Keratinocyte (primary cell): Measurements from ENCODE around the gene PAM16. TPM values are rescaled to one million over a fixed set of nuclear protein-coding genes. Genes with fewer than 3 reads are reported as not detected.

Experiments used
- DNase-seq: peaks from one replicate; pipeline ENCODE4 v3.0.0-alpha.2; 2011; ENCODE audit warnings: low read depth, missing footprints, low spot score
- FAIRE-seq: peaks from 2 replicates; lab custom pipeline; 2011; peaks lifted over from hg19 to GRCh38; lab: Jason Lieb, UNC
- H2AFZ ChIP-seq: 2 replicates; pipeline ENCODE4 v1.6.0; 2012; ENCODE audit warnings: low read length, control low read depth, inconsistent platforms; ENCODE audit not compliant: control insufficient read depth
- H3K27ac ChIP-seq: 2 replicates; pipeline ENCODE4 v1.5.1; 2011; ENCODE audit warnings: low read length; ENCODE audit not compliant: control insufficient read depth, insufficient read depth
- H3K27me3 ChIP-seq: 3 replicates; pipeline ENCODE4 v1.6.0; 2011; ENCODE audit warnings: low read length; ENCODE audit not compliant: control insufficient read depth, insufficient read depth; ENCODE audit errors: extremely low read depth
- H3K36me3 ChIP-seq, 2 experiments: 2 replicates in 1 of 2; 3 replicates in 1 of 2; pipeline ENCODE4 v1.5.1; 2011; ENCODE audit warnings: low read length in 2 of 2, mild to moderate bottlenecking in 1 of 2; ENCODE audit not compliant: control insufficient read depth in 2 of 2, insufficient read depth in 2 of 2; ENCODE audit errors: extremely low read depth in 1 of 2
- H3K4me1 ChIP-seq: 3 replicates; pipeline ENCODE4 v1.5.1; 2011; ENCODE audit warnings: low read length; ENCODE audit not compliant: control insufficient read depth, insufficient read depth; ENCODE audit errors: extremely low read depth
- H3K4me2 ChIP-seq: 3 replicates; pipeline ENCODE4 v1.6.0; 2011; ENCODE audit warnings: low read depth, low read length; ENCODE audit not compliant: control insufficient read depth, insufficient read depth; ENCODE audit errors: extremely low read depth
- H3K4me3 ChIP-seq, 3 experiments: fragments of 200-600 bp in 1 of 3; sonication (generic) in 1 of 3; 2 replicates in 2 of 3; 3 replicates in 1 of 3; pipeline ENCODE4 v1.5.1; 2011 to 2016; ENCODE audit warnings: low read length in 3 of 3, mild to moderate bottlenecking in 3 of 3, control low read depth in 2 of 3, inconsistent platforms in 1 of 3, low read depth in 1 of 3, mixed read lengths in 1 of 3, mixed run types in 1 of 3, moderate library complexity in 1 of 3; ENCODE audit not compliant: control insufficient read depth in 2 of 3, insufficient read depth in 2 of 3; ENCODE audit errors: extremely low read depth in 1 of 3
- H3K79me2 ChIP-seq: 2 replicates; pipeline ENCODE4 v1.6.0; 2012; ENCODE audit warnings: low read length; ENCODE audit not compliant: control insufficient read depth, insufficient read depth
- H3K9ac ChIP-seq: 3 replicates; pipeline ENCODE4 v1.6.0; 2011; ENCODE audit warnings: low read length; ENCODE audit not compliant: control insufficient read depth, insufficient read depth; ENCODE audit errors: extremely low read depth
- H3K9me1 ChIP-seq: 3 replicates; pipeline ENCODE4 v1.6.0; 2011; ENCODE audit warnings: low read length; ENCODE audit not compliant: control insufficient read depth, insufficient read depth; ENCODE audit errors: extremely low read depth
- H3K9me3 ChIP-seq: 2 replicates; pipeline ENCODE4 v1.5.1; 2012; ENCODE audit warnings: low read depth, low read length; ENCODE audit not compliant: control insufficient read depth
- H4K20me1 ChIP-seq: 3 replicates; pipeline ENCODE4 v1.6.0; 2011; ENCODE audit warnings: low read length; ENCODE audit not compliant: control insufficient read depth, insufficient read depth; ENCODE audit errors: extremely low read depth
- EZH2 ChIP-seq: IDR thresholded peaks from one replicate; pipeline ENCODE4 v1.6.1; 2012; ENCODE audit warnings: inconsistent platforms, mild to moderate bottlenecking, low read length, moderate library complexity
- dilution Hi-C: fragments of 300-500 bp; cut with MboI; formaldehyde crosslinking; loops from one replicate; pipeline ENCODE4 v1.7.0; 2020; ENCODE audit warnings: low sequenced_read_pairs; ENCODE audit not compliant: extremely low pct_ligation_motif_present
- polyA plus RNA-seq, 5 experiments: library from polyadenylated mRNA; depleted of rRNA in 3 of 5; stranded (reverse) in 3 of 5; stranded (forward) in 1 of 5; unstranded in 1 of 5; fragments of >200 nt; gene quantifications; 1 replicate in 1 of 5; 2 replicates in 3 of 5; 3 replicates in 1 of 5; pipeline versions ENCODE4 v1.2.1 to v1.2.3, GENCODE V29; 2011 to 2012; ENCODE audit warnings: missing spikeins in 2 of 5, low read depth in 1 of 5, low replicate concordance in 1 of 5
- TF ChIP-seq, protein P1 (sequence below), 3 experiments: IDR thresholded peaks in 1 of 3; conservative IDR thresholded peaks in 1 of 3; optimal IDR thresholded peaks in 1 of 3; 2 replicates in 2 of 3; 3 replicates in 1 of 3; pipeline versions ENCODE3 to v1.5.1; 2011; ENCODE audit warnings: low read length in 3 of 3, mild to moderate bottlenecking in 3 of 3, moderate library complexity in 2 of 3, control low read depth in 1 of 3, inconsistent platforms in 1 of 3; ENCODE audit not compliant: insufficient read depth in 2 of 3; ENCODE audit errors: extremely low read depth in 1 of 3

Gene PAM16
- polyA plus RNA-seq, 1 donor (not counting 4 experiments of a cell fraction or from before 2014, with no cell fraction given), result 32.7 TPM

DNA sequence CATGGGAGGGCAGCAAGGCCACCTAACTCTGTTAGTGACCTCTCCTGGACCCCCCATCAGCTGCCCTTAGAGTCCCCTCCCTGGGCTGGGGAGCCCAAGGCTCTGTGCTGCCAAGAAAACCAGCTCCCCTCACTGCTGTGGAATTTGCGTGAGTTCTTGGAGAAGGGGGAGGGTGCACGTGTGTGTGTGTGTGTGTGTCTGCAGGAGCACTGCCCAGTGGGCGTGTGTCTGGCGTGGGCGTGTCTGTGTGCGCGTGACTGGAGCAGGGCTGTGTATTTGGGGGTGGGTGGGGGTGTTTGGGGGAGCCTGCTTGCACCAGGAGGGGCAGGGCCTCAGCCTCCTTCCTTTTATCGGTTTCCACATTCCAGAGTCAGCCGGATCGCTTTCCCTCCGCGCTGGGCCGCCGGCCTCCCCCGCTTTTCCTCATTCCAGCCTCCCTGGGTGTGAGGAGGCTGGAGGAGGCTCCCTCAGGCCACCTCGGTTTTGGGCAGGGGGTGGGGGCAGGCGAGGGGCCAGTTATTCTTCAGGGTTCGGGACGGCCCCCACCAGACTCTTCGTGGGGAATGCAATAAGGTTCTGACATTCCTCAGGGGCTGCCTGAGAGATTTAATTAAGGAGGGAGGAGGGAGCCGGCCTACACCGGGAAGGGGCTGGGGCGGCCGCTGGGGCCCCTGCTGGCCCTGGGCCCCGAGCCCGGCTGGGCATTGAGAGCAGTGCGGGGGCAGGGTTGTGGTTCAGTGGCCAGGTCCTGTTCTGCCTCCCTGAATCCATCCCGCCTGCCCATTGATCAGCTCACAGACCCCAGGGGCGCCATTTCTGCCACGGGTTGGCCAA, 23.0 kb upstream of the PAM16 start:
- Histone ChIP-seq H3K27me3 (no peaks in the 10 kb centered on the region), H3K36me3 (no peaks in the 10 kb centered on the region), H3K9me3 (no peaks in the 10 kb centered on the region), H3K79me2 (no peaks in the 10 kb centered on the region), H3K4me3 (no peak overlapping the region), H3K27ac (peak overlapping the region; percentile 2), H3K4me1 (peaks cover 32% of the 10 kb centered on the region), H2AFZ (no peak overlapping the region), H3K9ac (peak overlapping the region; percentile 60), H3K9me1 (peaks cover 3% of the 10 kb centered on the region), H3K4me2 (peak overlapping the region; percentile 54), H4K20me1 (peaks cover 3% of the 10 kb centered on the region)
- TF ChIP-seq, protein P1, sequence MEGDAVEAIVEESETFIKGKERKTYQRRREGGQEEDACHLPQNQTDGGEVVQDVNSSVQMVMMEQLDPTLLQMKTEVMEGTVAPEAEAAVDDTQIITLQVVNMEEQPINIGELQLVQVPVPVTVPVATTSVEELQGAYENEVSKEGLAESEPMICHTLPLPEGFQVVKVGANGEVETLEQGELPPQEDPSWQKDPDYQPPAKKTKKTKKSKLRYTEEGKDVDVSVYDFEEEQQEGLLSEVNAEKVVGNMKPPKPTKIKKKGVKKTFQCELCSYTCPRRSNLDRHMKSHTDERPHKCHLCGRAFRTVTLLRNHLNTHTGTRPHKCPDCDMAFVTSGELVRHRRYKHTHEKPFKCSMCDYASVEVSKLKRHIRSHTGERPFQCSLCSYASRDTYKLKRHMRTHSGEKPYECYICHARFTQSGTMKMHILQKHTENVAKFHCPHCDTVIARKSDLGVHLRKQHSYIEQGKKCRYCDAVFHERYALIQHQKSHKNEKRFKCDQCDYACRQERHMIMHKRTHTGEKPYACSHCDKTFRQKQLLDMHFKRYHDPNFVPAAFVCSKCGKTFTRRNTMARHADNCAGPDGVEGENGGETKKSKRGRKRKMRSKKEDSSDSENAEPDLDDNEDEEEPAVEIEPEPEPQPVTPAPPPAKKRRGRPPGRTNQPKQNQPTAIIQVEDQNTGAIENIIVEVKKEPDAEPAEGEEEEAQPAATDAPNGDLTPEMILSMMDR (optimal IDR thresholded peaks at IDR 0.05 in 1 of 3, IDR thresholded peaks at IDR 0.05 in 1 of 3, conservative IDR thresholded peaks at IDR 0.05 in 1 of 3; ENCODE audit: extremely low read depth in 1 of 3, insufficient read depth in 2 of 3, low read length in 3 of 3), result no peak
- TF ChIP-seq EZH2, result no peak
- dilution Hi-C loops, result no loop called here
- FAIRE-seq (peak; percentile 26), DNase-seq (no peak)

DNA sequence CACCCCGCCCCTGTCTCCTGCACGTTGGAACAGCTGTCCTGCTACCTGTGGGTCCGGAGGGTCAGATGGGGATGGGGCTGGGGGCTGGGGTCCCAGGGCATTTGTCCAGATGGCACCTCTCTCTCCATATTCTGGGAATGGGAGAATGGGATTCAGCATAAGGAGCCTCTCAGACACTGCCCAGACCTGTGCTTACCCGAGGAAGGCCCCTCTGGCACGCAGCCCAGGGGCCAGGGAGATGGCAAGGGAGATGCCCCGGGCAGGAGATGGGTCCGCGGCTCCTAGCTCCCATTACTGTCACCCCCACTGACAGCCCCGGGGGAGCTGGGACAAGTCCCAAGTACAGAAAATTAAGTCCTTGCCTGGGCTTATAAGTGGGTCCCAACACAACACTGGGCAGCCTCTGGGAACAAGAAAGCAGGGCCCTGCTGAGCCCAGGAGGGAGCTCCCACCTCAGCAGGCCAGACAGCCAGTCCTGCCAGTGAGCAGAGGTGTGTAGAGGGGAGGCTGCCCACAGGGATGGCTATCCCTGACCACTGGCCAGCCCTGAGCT, 22.3 kb upstream of the PAM16 start:
- FAIRE-seq (no peak), DNase-seq (no peak)
- Histone ChIP-seq H3K4me1 (peaks cover 37% of the 10 kb centered on the region), H4K20me1 (peaks cover 3% of the 10 kb centered on the region), H3K27me3 (no peaks in the 10 kb centered on the region), H3K27ac (peak overlapping the region; percentile 2), H3K9me1 (peaks cover 3% of the 10 kb centered on the region), H3K36me3 (no peaks in the 10 kb centered on the region), H3K9ac (peak overlapping the region; percentile 60), H3K4me2 (peak overlapping the region; percentile 80), H3K4me3 (no peak overlapping the region), H3K9me3 (no peaks in the 10 kb centered on the region), H2AFZ (no peak overlapping the region), H3K79me2 (no peaks in the 10 kb centered on the region)
- TF ChIP-seq EZH2, result no peak
- TF ChIP-seq, protein P1 (optimal IDR thresholded peaks at IDR 0.05 in 1 of 3, IDR thresholded peaks at IDR 0.05 in 1 of 3, conservative IDR thresholded peaks at IDR 0.05 in 1 of 3; ENCODE audit: extremely low read depth in 1 of 3, insufficient read depth in 2 of 3, low read length in 3 of 3), result no peak
- dilution Hi-C loops, result no loop called here
